AG09319 (cell line): Measurements from ENCODE around the gene LRWD1.
"Not testable (repeated sequence)": the region's sequence is repeated elsewhere in the genome, so short reads cannot be mapped to it uniquely, and the experiment has no call there.

Experiments
- DNase-seq: peaks from one replicate; pipeline ENCODE4 v3.0.0-alpha.2; 2010; ENCODE audit warnings: low read depth; ENCODE audit errors: extremely low read depth

Gene LRWD1

DNA sequence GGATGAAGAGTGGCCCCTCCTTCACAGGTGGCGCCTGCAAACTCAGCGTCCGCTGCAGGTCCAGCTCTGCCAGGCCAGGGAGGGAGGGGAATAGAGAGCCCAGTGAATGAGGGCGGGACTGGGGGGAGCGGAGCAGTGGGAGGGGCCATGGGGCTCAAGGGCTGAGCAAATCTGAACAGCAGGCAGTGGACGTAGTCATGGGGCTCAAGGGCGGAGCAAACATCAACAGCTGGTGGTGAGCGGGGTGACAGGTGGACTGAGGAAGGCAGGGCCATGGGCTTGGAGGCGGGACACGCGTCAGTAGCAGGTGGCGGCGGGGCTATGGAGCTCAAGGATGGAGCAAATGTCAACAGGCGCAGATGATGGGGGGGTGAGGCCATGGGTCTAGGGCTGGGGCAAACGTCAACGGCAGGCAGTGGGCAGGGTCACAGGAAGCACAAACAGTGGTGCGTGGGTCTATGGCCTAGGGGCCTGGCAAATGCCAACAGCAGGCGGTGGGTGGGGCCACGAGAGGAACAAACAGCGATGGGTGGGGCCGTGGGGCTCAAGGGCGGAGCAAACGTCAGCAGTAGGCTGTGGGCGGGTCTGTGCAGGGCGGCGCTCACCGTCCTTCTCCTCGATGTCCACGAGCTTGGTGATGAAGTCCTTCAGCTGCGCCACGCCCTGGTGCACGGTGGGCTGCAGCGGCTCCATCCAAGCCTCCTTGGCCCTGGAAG lies 28.6 kb downstream of the LRWD1 start:
- not testable (repeated sequence) for DNase-seq

DNA sequence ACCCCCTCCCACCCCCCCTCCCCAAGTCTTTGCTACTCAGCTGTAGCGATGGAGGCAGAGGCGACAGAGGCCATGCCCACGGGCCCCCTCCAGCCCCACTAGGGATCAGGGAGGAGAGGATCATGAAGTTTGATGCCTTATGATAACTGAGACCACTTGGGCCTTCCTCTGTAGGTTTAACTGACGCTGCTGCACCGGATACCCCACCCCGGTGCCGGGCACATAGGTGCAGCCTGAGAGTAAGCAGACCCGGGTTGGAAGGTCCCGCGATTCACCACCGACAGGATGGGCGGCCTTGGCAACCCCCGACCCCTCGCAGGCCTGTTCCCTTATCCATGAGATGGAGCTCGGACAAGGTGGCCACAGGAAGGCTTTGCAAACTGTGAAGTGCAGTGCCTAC lies 29.2 kb downstream of the LRWD1 start:
- DNase-seq, result not testable (repeated sequence)

DNA sequence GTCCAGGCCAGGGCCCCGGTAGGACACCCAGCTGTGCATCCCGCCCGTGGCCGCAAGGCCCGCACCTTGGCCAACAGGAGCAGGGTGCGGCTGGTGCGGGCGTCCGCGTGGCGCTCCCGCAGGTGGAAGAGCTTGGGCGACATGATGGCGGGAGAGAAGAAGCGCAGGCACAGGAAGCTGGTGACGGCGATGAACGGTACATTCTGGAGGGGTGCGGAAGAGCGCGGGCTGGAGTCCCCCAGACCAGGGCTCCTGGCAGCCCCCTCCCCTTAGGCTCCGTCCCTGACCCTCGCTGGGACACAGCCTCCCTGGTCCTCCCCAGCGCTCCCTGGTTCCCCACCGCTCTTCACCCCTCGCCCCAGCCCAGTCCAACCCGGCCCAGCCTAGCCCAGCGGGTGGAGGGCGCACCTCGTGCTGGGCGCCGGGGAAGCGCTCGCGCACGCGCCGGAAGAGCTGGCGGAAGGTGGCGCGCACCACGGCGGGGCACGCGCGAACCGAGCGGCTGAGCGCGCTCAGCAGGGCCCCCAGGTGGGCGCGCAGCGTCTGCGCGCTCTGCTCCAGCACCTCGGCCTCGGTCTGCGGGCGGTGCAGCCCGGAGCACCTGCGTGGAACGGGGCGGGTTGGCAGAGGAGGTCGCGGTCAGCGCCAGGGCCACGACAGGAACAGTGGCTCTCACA lies 29.8 kb downstream of the LRWD1 start:
- not testable (repeated sequence) for DNase-seq

DNA sequence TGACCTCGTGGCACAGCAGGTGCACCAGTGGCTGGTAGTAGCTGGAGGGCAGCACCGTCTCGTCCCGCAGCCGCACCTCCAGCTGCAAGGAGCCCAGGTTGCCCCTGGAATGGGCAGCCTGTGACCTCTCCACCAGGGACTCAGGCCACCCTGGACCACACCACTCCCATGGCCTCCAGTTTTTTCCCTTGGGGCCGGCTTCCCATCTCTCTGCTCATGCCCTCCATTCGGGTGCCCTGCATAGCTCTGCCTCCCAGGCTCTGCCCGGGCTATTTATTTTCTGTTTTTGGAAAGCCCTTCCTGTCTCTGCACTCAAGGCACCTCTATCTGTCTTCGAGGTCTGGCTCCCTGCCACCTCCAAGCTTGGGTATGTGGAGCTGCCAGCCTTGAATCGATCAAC lies 32.1 kb downstream of the LRWD1 start:
- DNase-seq, result not testable (repeated sequence)

DNA sequence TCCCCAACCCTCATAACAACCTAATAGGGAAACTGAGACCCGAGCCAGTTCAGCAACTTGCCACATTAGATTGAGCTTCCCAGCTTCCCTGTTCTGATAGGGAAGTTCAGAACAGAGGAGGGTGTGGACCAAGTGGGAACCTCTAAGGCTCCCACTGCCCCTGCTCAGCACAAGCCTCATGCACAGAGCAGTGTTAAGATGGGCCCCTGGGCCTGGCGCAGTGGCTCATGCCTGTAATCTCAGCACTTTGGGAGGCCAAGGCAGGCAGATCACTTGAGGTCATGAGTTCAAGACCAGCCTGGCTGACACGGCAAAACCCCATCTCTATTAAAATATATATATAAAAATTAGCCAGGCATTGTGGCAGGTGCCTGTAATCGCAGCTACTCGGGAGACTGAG lies 32.5 kb downstream of the LRWD1 start:
- not testable (repeated sequence) for DNase-seq

DNA sequence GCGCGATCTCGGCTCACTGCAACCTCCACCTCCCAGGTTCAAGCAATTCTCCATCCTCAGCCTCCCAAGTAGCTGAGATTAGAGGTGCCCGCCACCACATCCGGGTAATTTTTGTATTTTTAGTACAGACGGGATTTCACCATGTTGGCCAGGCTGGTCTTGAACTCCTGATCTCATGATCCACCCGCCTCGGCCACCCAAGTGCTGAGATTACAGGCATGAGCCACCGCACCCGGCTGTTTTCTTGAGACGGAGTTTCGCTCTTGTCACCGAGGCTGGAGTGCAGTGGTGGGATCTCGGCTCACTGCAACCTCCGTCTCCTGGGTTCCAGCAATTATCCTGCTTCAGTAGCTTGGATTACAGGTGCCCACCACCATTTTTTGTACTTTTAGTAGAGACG lies 33.5 kb downstream of the LRWD1 start:
- not testable (repeated sequence) for DNase-seq

DNA sequence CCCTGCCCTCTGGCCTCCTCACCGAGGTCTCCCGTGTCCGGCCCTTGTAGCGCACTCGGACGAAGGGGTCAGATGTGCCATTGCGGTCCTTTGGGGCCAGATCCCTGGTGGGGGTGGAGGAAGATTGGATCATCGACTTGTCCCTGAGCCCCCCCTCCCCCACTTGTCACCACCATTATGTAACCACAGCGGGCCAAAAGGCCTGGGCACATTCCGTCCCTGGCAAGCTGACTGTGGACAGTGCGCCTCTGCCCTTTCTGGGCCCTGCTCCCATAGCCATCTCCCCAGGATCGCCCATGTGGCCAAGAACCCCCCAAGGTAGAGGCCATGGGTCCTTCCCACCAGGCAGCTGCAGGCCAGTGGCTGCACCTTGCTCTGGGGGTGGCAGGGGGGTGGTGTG lies 38.4 kb downstream of the LRWD1 start:
- not testable (repeated sequence) for DNase-seq

DNA sequence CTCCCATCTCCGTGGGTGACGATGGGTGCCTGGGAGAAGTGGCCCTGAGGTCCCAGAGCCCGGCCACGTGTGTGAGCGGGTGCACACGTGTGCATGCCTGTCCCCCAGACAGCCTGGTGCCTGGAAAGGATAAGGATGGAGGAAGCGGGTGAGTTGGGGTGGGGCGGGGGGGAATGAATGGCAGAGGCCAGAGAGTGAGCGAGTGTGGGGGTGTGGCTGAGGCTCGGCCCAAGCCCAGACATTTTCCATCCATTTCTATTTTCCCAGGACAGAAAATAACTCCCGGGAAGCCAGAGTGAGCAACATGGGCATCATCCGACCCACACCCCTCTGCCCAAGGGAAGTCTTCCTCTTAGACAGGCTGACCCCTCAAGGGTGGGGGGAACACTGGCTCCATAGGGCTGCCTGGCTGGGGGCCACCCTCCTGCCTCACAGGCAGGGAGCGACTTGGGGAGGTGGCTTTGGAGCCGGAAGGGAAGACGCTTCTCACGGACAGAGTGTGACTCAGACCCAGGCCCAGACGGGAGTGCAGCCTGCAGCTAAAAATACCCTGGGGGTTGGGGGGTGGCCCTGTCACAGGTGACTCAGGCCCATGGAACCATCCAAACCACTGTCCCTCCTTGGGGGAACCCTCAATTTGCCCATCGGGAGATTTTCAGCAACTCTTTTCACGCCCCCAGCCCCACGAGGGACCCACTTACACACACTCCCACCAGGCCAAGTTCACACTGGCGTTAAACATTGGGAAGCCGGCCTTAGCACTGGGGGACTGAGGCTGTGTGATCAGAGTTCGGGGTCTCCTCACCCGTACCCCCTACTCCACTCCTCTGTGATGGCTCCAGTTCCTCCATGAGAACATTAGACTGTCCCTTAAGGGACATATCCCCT lies 40.8 kb downstream of the LRWD1 start:
- not testable (repeated sequence) for DNase-seq

DNA sequence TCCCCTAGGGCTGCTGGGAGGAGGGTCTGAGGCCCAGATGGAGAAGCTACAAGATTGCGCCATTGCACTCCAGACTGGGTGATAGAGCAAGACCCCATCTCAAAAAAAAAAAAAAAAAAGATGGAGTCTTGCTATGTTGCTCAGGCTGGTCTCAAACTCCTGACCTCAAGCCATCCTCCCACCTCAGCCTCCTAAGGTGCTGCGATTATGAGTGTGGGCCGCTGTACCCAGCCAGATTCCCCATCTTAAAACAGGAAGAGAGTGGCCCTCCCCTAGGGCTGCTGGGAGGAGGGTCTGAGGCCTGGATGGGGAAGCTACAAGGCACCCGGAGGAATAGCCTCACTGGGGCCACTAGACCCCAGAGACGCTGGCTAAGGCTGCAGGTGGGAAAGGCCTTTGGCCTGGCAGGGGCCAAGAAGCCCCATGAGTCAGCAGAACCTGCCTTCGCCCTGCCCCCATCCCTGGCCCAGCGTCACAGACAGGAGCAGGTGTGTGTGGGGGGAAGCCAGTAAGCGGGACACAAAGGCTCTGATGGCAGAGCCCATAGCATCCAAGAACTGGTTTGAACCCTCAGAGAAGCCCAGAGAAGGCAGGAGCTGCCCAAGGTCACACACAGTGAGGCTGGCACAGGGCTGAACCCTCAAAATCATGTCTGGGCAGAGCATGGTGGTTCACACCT lies 42.8 kb downstream of the LRWD1 start:
- not testable (repeated sequence) for DNase-seq

DNA sequence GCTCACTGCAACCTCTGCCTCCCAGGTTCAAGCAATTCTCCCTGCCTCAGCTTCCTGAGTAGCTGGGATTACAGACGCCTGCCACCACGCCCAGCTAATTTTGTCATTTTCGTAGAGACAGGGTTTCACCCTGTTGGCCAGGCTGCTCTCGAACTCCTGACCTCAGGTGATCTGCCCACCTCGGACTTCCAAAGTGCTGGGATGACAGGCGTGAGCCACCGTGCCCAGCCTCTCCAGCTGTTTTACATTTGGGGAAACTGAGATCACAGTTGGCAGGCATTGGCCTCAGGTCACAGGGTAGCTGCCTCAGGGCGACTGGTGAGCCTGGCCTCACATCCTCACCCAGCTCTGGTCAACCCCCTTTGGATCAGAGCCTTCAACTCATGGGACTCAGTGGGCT lies 45.8 kb downstream of the LRWD1 start:
- DNase-seq, result not testable (repeated sequence)

DNA sequence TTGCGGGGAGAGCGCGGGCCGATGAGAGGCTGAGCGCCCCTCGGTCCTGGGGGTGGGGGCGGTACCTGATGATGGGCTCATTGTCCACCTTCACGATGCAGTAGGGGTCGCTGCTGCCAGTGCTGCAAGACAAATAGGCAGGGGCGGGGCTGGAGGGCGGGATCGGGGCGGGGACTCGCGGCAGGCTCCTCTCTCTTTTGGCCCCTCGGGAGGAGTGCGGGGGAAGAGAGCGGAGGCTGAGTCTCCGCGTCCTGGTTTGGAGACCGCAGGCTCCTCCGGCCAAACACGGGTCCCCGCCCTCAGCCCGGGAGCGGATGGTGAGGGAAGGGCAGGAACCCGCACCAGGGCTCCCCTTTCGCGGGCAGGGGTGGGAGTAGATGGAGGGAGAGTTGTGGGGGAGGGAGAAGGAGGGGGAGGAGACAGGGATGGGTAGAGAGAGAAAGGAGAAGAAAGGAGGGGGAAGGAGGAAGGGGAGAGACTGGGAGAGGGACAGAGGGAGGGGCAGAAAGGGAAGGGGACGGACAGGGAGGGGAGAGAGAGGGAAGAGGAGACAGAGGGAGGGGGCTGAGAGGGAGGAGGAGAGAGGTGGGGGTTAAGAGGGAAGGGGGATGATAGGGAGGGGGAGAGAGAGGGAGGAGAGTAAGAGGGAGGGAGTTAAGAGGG lies 47.2 kb downstream of the LRWD1 start:
- DNase-seq, result not testable (repeated sequence)

DNA sequence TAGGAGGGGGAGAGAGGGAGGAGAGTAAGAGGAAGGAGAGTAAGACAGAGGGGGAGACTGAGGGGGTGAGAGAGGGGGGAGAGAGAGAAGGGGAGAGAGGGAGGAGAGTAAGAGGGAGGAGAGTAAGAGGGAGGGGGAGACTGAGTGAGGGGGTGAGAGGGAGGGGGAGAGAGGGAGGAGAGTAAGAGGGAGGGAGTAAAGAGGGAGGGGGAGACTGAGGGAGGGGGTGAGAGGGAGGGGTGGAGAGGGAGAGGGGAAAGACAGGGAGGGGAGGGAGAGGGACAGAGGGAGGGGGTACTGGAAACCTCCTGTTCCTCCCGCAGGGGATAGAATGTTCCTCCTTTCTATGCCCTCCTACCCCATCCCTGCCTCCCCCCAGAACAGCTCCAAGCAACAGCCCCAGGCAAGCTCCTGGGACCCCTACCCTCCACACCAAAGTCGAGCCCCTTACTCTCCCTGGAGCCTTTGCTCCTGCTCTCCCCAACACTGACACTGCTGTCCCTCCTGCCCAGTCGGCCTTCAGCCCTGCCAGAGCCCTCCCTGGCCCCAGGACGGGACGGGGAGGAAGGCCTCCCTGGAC lies 47.9 kb downstream of the LRWD1 start:
- DNase-seq, result not testable (repeated sequence)

DNA sequence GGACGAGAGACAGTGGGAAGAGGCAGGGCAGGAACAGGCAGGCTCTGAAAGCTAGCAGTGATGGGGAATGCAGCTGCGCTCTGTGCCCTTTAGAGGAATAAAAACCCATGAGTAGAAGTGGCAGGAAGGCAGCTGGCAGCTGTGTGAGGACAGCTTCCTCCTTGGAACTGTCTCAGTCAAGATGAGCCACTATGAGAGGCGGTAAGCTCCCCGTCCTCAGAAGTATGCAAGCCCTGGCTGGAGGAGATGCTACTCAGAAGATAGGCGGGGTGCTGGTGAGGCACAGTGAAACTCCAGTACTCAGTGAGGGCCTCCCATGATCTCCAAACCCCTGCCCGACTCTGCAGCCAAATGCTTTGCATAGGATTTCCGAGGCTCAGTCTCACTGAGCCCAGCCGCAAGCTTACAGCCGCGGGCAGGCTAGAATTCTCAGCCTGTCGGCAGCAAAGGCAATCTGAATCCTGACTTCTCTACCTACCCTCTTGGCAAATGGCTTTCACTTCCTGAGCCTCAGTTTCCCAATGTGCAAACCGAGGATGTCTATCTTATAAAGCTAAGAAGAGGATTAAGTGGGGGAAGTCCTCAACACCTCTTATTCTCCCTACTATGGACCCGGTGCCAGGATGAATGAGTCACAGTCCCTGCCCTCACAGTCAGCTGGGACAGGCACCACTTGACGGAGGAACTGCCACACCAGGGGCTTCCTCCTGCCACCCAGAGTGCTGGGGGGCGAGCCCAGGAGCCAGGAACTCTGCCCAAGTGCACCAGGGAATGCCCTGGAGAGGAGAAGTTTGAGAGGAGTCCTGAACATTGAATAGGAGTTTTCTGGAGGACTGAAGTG lies 50.3 kb downstream of the LRWD1 start:
- DNase-seq, result not testable (repeated sequence)

DNA sequence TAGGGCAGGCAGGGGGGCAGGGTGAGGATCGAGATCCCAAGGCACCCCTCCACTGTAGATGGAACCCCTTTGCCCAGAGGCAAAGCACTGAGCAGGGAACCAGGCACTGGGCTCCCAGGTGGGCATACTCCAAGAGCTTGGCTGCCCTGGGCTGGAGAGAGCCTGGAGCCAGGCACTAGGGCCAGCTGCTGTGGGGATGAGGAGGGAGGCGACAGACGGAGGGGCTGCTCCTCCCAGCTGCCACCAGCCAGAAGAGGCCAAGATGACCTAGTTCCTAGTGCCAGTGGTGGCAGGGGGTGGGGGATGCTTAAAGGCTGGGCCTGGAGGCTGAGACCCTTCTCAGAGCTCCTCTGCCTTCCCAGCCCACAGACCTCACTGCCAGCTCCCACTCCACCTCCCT lies 51.1 kb downstream of the LRWD1 start:
- not testable (repeated sequence) for DNase-seq

DNA sequence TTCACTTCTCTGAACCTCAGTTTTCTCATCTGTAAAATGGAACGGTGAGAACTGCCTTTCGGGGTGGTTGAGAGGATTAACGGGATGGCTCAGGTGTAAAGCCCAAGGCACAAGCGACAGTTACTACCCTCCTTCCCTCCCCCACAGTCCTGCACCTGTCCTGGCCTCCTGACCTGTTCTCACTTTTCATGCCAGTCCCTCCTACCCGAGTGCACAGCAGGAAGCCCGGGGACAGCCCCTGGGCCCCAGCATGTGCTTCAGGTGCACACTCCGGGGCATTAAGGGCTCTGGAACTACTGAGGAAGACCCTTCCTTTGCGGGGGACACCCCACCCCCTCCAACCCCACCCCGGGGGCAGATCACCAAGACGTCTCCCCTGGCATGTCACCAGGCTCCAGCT lies 52.2 kb downstream of the LRWD1 start:
- not testable (repeated sequence) for DNase-seq

DNA sequence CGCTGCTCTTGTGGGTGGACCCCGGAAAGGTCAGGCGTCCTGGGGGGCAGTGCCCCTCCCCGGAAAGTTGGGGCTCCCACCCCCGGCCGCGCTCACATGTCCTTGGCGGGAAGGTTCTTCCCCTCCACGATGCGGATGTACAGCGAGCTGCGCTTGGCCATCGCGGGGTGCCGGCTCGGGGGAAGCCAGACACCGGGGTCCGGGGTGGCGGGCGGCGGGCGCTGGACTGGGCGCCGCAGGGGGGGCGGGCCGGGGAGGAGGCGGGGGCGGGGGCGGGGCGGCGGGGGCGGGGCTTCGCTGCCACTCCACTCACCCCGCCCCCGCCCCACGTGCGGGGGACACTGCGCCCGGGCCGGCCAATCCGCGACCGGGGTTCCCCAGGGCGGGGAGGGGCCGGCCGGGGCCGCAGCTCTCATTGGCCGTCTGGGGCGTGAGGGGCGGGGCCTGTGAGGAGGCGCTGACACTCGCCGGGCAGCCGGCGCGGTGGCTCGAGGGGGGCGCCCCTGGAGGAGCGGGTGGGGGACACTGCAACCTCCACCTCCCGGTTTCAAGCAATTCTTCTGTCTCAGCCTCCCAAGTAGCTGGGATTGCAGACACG lies 52.9 kb downstream of the LRWD1 start, which contains the start of gene RASA4B:
RASA4B (minus strand) TSS at position 228 of the 598 bp plus-strand sequence; CDS start at position 161, 67 bp downstream.
- DNase-seq, result not testable (repeated sequence)

DNA sequence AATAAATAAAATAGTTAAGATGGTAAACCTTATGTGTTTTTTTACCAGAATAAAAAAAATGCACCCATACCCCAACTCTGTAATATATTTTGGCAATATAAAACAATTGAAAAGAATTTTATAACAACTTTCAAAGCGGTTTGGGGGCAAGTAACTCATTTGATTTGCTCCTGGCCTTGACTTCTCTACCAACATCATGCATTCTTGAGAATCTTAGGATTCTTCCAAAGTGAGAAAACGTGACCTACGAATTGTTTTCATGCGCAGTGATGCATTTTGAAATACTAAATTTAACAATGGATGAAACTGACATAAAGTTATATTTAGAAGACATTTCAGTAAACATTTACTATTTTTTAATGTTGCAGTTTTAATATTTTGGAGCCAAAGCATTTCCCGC lies 56.0 kb downstream of the LRWD1 start:
- DNase-seq, result not testable (repeated sequence)
